Measurements from ENCODE around the gene GPRIN3.
A peak's percentile ranks its signal among the peaks of the same experiment; 100 is the strongest.

The GPRIN3 gene

GRCh38 chr4:89307446-89308160, at the start of gene GPRIN3:
TSS of gene GPRIN3 (minus strand) at chr4:89307800. CDS start at chr4:89250110, 57,690 bp downstream.
- peak; percentile 14 for DNase-seq

GRCh38 chr4:89357340-89357739, 49.7 kb upstream of the GPRIN3 start:
- no peak for DNase-seq

- no peak for DNase-seq
Observed at GRCh38 chr4:89356086-89356485, 48.5 kb upstream of the GPRIN3 start.

- no peak for DNase-seq
Observed at GRCh38 chr4:89353514-89353913, 45.9 kb upstream of the GPRIN3 start.

- DNase-seq: no peak
Observed at GRCh38 chr4:89352541-89352940, 44.9 kb upstream of the GPRIN3 start.

- no peak for DNase-seq
Observed at GRCh38 chr4:89351201-89351600, 43.6 kb upstream of the GPRIN3 start.

GRCh38 chr4:89347363-89348025, 39.9 kb upstream of the GPRIN3 start:
- no peak for DNase-seq

- no peak for DNase-seq
Observed at GRCh38 chr4:89344571-89344970, 37.0 kb upstream of the GPRIN3 start.

- no peak for DNase-seq
Observed at GRCh38 chr4:89338206-89338605, 30.6 kb upstream of the GPRIN3 start.

- no peak for DNase-seq
Observed at GRCh38 chr4:89337681-89338080, 30.1 kb upstream of the GPRIN3 start.

GRCh38 chr4:89336818-89337420, 29.3 kb upstream of the GPRIN3 start:
- no peak for DNase-seq

- DNase-seq: no peak
Observed at GRCh38 chr4:89334830-89335229, 27.2 kb upstream of the GPRIN3 start.

GRCh38 chr4:89334311-89334710, 26.7 kb upstream of the GPRIN3 start:
- no peak for DNase-seq

GRCh38 chr4:89331686-89332544, 24.3 kb upstream of the GPRIN3 start:
- DNase-seq: no peak

GRCh38 chr4:89331197-89331596, 23.6 kb upstream of the GPRIN3 start:
- no peak for DNase-seq

- no peak for DNase-seq
Observed at GRCh38 chr4:89329280-89329679, 21.7 kb upstream of the GPRIN3 start.

- DNase-seq: peak; percentile 57
Observed at GRCh38 chr4:89324671-89325070, 17.1 kb upstream of the GPRIN3 start.

- no peak for DNase-seq
Observed at GRCh38 chr4:89322671-89323070, 15.1 kb upstream of the GPRIN3 start.

- DNase-seq: no peak
Observed at GRCh38 chr4:89319756-89320155, 12.2 kb upstream of the GPRIN3 start.

GRCh38 chr4:89316931-89317366, 9.3 kb upstream of the GPRIN3 start:
- DNase-seq: peak; percentile 32

GRCh38 chr4:89316211-89316610, 8.6 kb upstream of the GPRIN3 start:
- DNase-seq: no peak

- no peak for DNase-seq
Observed at GRCh38 chr4:89314291-89314690, 6.7 kb upstream of the GPRIN3 start.

GRCh38 chr4:89312066-89312465, 4.5 kb upstream of the GPRIN3 start:
- no peak for DNase-seq

All from KG1 (cell line).